Measurements from ENCODE around the gene NDUFS6. TPM values are rescaled to one million over a fixed set of nuclear protein-coding genes. Genes with fewer than 3 reads are reported as not detected.

Gene NDUFS6
- total RNA-seq, 2 experiments from 2014 or later, result 35.2 to 37.5 TPM

DNA sequence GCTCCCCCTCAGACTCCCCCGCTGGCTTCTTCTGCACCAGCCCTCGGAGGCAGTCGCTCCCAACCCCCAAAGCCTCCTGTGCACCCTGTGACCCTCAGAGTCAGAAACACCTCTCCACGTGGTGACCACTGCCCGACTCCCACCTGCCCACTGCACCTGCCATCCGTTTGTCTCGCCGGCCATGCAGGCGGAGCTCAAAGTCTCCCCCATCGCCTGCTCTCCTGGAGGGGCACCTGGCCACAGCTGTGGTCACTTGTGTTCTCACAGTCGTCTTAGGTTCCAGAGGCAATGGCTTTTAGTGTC is 39.8 kb upstream of the NDUFS6 start:
- Mint-ChIP-seq H3K9me3 (ENCODE audit: low read depth) (peaks cover 6% of the 10 kb centered on the region), H3K36me3 (no peaks in the 10 kb centered on the region), H3K27ac (no peak overlapping the region), H3K27me3 (peaks cover 24% of the 10 kb centered on the region), H3K4me1 (peaks cover 3% of the 10 kb centered on the region), H3K4me3 (no peak overlapping the region)
- ATAC-seq (no peak), DNase-seq (peak; percentile 9)
- CTCF ChIA-PET, result interaction anchor here (1.4 kb wide), 1 partner anchor 279 kb away, joined by 3 read pairs; no protein-coding TSS in a partner anchor

DNA sequence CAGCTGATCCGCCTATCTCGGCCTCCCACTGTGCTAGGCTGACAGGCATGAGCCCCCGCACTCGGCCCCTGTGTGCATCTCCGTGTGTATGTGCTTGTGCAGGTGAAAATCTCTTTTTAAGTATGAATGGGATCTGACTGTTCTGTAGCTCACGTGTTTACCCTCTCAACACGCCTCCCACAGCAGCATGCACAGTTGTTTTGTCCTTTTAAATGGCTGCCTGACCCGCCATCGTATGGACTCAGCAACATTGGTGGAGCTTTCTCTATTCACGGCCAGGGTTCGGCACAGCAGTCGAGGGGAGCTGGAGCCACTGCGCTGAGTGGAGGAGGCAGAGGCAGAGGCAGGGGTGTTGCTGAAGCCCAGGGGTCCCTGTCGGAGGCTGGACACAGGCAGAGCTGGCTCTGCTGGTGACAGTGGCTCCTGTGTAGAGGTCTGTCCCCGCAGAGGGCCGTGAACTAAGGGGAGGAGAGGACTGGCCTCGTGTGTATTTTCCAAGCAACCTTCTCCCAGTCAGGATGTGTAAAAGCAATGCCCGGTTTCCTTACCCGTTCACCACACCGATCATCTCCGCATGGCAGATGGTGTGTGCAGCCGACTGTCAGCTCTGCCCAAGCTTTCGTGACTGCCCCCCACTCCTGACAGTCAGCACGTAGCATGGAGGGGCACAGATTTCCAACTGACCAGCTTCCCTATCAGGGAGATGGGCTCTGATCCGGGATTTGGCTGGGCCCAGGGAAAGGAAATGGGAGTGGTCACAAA is 38.9 kb upstream of the NDUFS6 start:
- Mint-ChIP-seq H3K4me1 (peaks cover 3% of the 10 kb centered on the region), H3K9me3 (ENCODE audit: low read depth) (peaks cover 6% of the 10 kb centered on the region), H3K36me3 (no peaks in the 10 kb centered on the region), H3K4me3 (no peak overlapping the region), H3K27ac (no peak overlapping the region), H3K27me3 (peaks cover 24% of the 10 kb centered on the region)
- CTCF ChIA-PET, result interaction anchor here (1.0 to 1.4 kb wide), 3 partner anchors 9 to 278 kb away, joined by 3 to 4 read pairs (median 3); no protein-coding TSS in a partner anchor
- no peak for ATAC-seq
- DNase-seq, result peak; percentile 29

DNA sequence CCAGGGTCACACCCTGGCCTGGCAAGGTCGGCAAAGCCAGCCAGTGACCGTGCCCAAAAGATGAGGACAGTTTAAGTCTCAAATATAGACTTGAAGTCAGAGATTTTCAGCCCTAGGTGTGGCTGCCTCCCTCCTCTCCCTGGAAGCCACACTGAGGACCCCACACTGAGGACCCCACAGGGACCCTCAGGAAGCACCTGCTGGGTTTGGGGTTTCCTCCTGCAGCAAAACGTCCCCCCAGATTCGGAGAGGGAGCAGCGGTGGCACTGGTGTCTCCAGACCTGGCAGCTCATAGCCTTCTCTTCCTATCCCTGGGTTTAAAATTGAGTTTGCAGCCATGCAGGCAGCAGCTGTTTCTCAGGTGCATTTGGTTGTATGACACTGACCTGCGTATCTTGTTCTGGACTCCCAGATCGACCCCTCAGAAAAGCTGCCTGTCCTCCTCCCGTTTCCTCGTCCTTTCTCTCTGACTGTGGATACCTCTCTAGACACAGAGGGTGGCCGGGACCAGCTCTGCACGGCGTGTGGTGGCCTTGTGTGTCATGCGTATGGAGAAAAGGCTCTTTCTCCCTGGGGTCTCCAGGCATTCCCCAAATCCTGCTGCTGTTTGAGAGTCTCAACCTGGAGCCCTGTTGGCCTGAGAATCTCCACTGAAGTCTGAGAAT is 38.2 kb upstream of the NDUFS6 start:
- DNase-seq (peak; percentile 23), ATAC-seq (no peak)
- Mint-ChIP-seq H3K9me3 (ENCODE audit: low read depth) (peaks cover 6% of the 10 kb centered on the region), H3K4me3 (no peak overlapping the region), H3K36me3 (no peaks in the 10 kb centered on the region), H3K27me3 (peaks cover 24% of the 10 kb centered on the region), H3K27ac (no peak overlapping the region), H3K4me1 (peaks cover 3% of the 10 kb centered on the region)
- CTCF ChIA-PET, result interaction anchor here (0.5 to 1.5 kb wide), 7 partner anchors 10 to 69 kb away, joined by 3 to 4 read pairs (median 3); partner anchors contain the start of gene NDUFS6

DNA sequence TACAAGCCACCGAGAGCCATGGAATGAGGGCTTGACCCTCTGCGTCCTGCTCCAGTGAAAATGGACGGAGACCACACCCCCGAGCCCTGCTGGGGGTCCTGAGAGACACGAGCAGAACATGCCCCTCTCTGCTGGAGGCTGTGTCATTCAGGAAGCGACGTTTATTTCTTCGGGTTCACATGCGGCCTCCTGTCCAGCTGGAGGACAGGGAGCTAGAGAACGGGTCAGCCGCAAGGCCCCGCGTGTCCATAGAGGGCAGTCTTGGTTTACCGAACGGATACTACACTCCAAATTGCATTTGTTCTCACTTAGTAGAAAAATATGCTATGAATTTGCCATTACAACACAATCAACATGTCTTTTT is 37.7 kb upstream of the NDUFS6 start:
- peaks cover 2% of the 10 kb centered on the region for H3K9me3 Mint-ChIP-seq (ENCODE audit: low read depth)
- DNase-seq (peak; percentile 54), ATAC-seq (no peak)
- CTCF ChIA-PET, result interaction anchor here (0.5 to 1.9 kb wide), 8 partner anchors 10 to 68 kb away, joined by 3 to 6 read pairs (median 3); partner anchors contain the start of gene NDUFS6
- no peaks in the 10 kb centered on the region for H3K36me3 Mint-ChIP-seq
- H3K4me3 Mint-ChIP-seq, result no peak overlapping the region
- peaks cover 21% of the 10 kb centered on the region for H3K27me3 Mint-ChIP-seq
- H3K27ac Mint-ChIP-seq, result no peak overlapping the region
- peaks cover 3% of the 10 kb centered on the region for H3K4me1 Mint-ChIP-seq

DNA sequence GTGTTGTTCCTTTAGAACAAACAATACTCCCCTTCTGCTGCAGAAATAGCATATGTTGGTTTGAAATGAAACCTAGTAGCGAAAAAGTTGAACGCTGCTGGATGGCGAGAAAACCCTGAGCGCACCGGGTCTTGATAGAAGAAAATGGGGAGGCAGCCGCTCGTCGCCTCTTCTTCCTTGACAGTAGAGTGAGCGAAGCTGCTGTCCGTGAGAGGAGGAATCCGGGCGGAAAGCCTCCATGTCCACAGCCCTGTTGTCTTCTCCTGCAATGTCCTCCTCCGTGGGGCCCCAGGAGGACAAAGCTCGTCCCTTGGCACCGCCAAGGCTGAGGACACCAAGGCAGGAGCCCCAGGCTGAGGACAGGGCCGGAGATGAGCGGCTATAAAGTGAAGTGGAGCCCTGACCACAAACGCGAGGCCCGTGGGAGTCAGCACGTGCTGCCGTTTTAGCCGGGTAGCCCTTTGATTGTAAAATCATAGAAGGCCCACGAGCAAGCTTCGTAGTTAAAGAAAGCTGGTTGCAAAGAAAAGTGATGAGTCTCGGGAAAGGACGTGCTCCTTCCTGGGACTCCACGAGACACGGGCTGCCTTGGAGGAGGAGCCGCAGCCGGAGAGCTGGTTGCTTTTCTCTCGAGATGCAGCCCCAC is 37.1 kb upstream of the NDUFS6 start:
- H3K4me1 Mint-ChIP-seq, result peaks cover 3% of the 10 kb centered on the region
- CTCF ChIA-PET, result interaction anchor here (0.9 to 1.9 kb wide), 5 partner anchors 9 to 68 kb away, joined by 3 to 6 read pairs (median 3); no protein-coding TSS in a partner anchor
- peaks cover 20% of the 10 kb centered on the region for H3K27me3 Mint-ChIP-seq
- no peak for DNase-seq
- no peak for ATAC-seq
- H3K9me3 Mint-ChIP-seq (ENCODE audit: low read depth), result no peaks in the 10 kb centered on the region
- no peak overlapping the region for H3K4me3 Mint-ChIP-seq
- H3K27ac Mint-ChIP-seq, result no peak overlapping the region
- no peaks in the 10 kb centered on the region for H3K36me3 Mint-ChIP-seq

DNA sequence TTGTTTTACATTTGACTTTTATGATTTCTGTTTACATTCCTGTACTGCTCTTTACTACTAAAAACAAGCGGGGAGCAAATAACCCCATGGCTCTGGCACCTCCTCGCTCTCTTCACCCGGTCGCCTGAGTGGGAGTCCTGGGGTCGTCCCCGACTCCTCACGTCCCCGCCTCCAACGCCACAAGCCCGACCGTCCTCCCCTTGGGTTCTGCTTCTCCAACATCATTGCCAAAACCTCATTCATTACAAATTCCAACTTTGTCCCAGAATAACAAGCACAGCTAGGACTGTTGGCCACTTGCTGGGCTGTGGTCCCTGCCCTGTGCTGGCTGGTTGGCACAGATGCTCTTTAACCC is 36.6 kb upstream of the NDUFS6 start:
- Mint-ChIP-seq H3K9me3 (ENCODE audit: low read depth) (no peaks in the 10 kb centered on the region), H3K4me3 (no peak overlapping the region), H3K27me3 (peaks cover 20% of the 10 kb centered on the region), H3K36me3 (no peaks in the 10 kb centered on the region), H3K4me1 (peaks cover 3% of the 10 kb centered on the region), H3K27ac (no peak overlapping the region)
- ATAC-seq (no peak), DNase-seq (no peak)
- CTCF ChIA-PET, result interaction anchor here (1.4 to 1.9 kb wide), 2 partner anchors 9 to 66 kb away, joined by 3 to 6 read pairs; no protein-coding TSS in a partner anchor

DNA sequence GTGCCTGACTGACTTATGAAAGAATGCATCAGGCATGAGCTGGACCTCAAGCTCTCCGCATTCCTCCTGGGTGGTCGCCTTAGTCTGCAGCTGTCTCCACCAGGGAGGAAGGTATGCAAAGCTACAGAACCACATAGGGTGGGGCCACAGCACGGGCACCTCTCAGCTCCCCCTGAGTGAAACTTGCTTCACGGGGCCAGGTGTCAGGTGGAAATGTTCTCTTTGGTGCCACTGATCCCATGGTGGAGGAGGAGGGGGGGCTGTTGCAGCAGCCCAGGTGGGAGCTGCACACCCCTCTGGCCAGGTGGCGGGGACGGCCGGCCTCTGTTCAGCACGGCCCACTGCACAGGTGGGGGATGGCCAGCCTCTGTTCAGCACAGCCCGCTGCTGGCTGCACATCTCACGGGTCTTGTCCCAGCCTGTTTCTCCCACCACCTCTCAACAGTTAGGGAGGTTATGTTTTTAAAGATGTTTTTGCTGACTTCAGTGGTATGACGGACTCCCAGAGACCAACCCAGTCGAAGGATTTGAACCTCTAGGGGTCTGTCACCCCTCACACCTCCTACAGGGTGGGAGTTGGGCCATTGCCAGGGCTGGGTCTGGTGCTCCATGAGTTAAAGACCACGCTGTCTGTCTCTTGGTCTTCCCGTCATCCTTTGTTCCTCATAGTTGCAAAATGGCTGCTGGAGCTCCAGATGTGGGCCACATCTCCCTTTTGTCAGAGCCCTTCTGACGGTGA is 35.9 kb upstream of the NDUFS6 start:
- Mint-ChIP-seq H3K4me1 (peaks cover 3% of the 10 kb centered on the region), H3K27ac (no peak overlapping the region), H3K4me3 (no peak overlapping the region), H3K9me3 (ENCODE audit: low read depth) (no peaks in the 10 kb centered on the region), H3K36me3 (no peaks in the 10 kb centered on the region), H3K27me3 (peaks cover 20% of the 10 kb centered on the region)
- DNase-seq (no peak), ATAC-seq (no peak)
- CTCF ChIA-PET, result interaction anchor here (1.4 to 1.9 kb wide), 3 partner anchors 8 to 67 kb away, joined by 3 to 6 read pairs (median 3); no protein-coding TSS in a partner anchor

DNA sequence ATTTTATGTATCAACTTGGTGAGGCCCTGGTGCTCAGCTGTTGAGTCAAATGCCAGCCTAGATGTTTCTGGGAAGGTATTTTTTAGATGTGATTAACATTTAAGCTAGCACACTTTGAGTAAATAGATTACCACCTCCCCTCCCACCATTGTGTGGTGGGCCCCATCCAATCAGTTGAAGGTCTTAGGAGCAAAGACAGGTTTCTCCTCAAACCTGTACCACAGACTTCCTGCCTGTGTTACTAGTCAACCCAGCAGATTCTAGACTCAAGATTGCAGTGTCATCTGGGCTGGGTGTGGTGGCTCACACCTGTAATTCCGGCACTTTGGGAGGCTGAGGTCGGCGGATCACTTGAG is 35.3 kb upstream of the NDUFS6 start:
- Mint-ChIP-seq H3K36me3 (no peaks in the 10 kb centered on the region), H3K27me3 (peaks cover 20% of the 10 kb centered on the region), H3K4me3 (no peak overlapping the region), H3K4me1 (peaks cover 3% of the 10 kb centered on the region), H3K9me3 (ENCODE audit: low read depth) (no peaks in the 10 kb centered on the region), H3K27ac (no peak overlapping the region)
- DNase-seq (no peak), ATAC-seq (no peak)
- CTCF ChIA-PET, result interaction anchor here (1.4 to 1.5 kb wide), 2 partner anchors 30 to 67 kb away, joined by 3 read pairs; no protein-coding TSS in a partner anchor

DNA sequence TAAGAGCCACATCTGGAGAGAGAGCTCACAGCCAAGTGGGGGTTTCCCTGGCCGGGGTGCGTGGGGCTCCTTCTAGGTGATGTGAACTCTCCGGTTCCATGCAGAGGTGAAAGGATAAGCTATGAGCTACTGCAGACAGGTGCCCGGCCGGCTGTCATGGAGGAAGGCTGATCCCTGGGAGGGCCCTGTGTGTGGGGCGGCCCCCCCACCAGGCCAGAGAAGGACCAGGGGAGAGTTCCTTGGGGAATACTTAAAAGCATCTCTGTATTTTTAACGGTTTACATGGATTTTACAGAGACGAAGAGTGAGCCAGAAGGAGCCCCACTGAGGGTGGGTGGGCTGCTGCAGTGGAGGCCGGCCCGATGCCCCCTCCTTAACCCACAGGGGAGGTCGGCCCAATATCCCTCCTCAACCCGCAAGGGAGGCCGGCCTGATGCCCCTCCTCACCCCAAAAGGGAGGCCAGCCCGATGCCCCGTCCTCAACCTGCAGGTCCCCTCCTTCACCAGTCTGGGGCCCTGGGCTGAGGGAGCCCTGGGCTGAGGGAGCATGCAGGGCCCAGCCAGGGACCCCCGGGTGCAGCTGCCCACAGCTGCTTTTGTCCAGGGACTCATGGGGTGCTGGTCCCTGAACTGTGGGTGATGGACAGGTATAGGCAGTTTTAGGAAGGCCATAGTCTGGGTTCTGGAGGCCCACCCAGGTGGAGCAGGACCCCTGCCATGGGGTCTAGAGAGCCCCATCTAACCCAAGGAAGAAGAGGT is 33.5 kb upstream of the NDUFS6 start:
- CTCF ChIA-PET, result no interaction called here
- Mint-ChIP-seq H3K27ac (no peak overlapping the region), H3K4me3 (no peak overlapping the region), H3K9me3 (ENCODE audit: low read depth) (no peaks in the 10 kb centered on the region), H3K27me3 (peaks cover 20% of the 10 kb centered on the region), H3K4me1 (peaks cover 3% of the 10 kb centered on the region), H3K36me3 (no peaks in the 10 kb centered on the region)
- no peak for ATAC-seq
- DNase-seq, result no peak

DNA sequence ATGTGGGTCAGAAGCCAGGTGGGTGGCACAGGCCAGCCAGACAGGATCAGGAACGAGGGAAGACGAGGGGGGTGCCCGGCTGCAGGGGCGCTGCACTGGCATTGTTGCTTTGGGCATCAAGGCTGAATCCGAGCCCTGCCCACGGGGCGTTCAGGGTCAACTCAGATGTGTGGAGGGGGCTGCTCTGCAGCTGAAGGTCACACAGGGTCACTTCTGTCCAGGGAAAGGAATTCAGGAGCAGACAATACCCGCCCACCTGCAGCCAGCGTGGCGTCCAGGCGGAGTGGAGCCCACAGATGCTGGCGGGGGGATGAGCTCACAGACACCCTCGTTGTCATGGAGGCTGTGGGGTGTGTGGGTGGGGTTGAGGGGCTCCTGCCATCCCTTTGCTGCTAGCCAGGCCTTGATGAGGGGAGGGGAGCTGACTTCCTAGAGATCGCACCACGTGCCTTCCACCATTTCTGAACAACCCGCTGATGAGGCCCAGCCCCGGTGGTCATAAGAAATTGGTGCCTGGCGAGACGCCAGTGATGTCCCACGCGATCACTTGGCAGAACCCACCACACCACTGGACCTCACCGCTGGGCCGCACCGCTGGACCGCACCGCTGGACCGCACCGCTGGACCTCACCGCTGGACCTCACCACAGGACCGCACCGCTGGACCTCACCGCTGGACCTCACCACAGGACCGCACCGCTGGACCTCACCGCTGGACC is 32.8 kb upstream of the NDUFS6 start:
- no peak overlapping the region for H3K27ac Mint-ChIP-seq
- peaks cover 3% of the 10 kb centered on the region for H3K4me1 Mint-ChIP-seq
- no peak for ATAC-seq
- no peaks in the 10 kb centered on the region for H3K9me3 Mint-ChIP-seq (ENCODE audit: low read depth)
- CTCF ChIA-PET, result no interaction called here
- DNase-seq, result no peak
- no peak overlapping the region for H3K4me3 Mint-ChIP-seq
- peaks cover 17% of the 10 kb centered on the region for H3K27me3 Mint-ChIP-seq
- H3K36me3 Mint-ChIP-seq, result no peaks in the 10 kb centered on the region

DNA sequence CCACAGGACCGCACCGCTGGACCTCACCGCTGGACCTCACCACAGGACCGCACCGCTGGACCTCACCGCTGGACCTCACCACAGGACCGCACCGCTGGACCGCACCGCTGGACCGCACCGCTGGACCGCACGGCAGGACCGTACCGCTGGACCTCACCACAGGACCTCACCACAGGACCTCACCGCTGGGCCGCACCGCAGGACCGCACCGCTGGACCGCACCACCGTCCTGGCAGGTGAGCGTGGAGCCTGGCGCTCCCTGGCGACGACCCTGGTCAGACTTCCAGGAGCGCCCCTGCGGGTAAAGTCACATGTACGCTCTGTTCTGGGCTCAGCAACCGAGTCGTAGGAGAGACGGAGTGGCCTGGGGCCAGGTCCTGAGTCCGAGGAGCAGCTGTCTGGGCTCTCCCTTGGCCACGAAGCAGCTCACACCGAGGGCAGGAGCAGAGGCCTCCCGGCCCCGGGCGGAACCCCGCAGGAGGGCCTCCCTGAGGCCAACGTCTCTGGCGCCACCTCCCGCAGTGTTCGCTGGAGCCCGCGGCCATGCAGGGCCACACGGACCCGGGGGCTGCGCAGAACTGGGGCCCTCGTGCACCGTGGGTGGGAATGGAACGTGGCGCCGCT is 32.1 kb upstream of the NDUFS6 start:
- no peak for ATAC-seq

More for the DNA sequence above, 32.1 kb upstream of the NDUFS6 start:
- Mint-ChIP-seq H3K27me3 (peaks cover 10% of the 10 kb centered on the region), H3K4me1 (peaks cover 3% of the 10 kb centered on the region), H3K9me3 (ENCODE audit: low read depth) (no peaks in the 10 kb centered on the region), H3K27ac (no peak overlapping the region), H3K36me3 (no peaks in the 10 kb centered on the region), H3K4me3 (no peak overlapping the region)
- CTCF ChIA-PET, result no interaction called here
- no peak for DNase-seq
